Esophagus squamous epithelium (tissue), 5 donors: ENCODE results near the gene DUSP7. TPM values are rescaled to one million over a fixed set of nuclear protein-coding genes. Genes with fewer than 3 reads are reported as not detected.
A peak's percentile ranks its signal among the peaks of the same experiment; 100 is the strongest.

Source experiments
- DNase-seq: peaks from one replicate; lab custom pipeline; 2025; lab: John Stamatoyannopoulos, UW
- H3K27ac ChIP-seq, 4 donors: fragments of 200-600 bp; sonication (generic); one replicate each; pipeline ENCODE4 v1.5.1; 2016 to 2019; ENCODE audit warnings: mild to moderate bottlenecking in 1 of 4
- H3K27me3 ChIP-seq, 4 donors: fragments of 200-600 bp; sonication (generic); 1 replicate in 3 of 4; 2 replicates in 1 of 4; pipeline versions ENCODE4 v1.5.1 to v1.6.0; 2017 to 2021; ENCODE audit warnings: antibody characterized with exemption in 1 of 4
- H3K36me3 ChIP-seq, 3 donors: fragments of 200-600 bp; sonication (generic); one replicate each; pipeline ENCODE4 v1.5.1; 2016 to 2019
- H3K4me1 ChIP-seq, 3 donors: fragments of 200-600 bp; sonication (generic); one replicate each; pipeline ENCODE4 v1.5.1; 2017 to 2019
- H3K4me3 ChIP-seq, 4 donors: fragments of 200-600 bp; sonication (generic); 1 replicate in 3 of 4; 2 replicates in 1 of 4; pipeline ENCODE4 v1.5.1; 2016 to 2019; ENCODE audit warnings: mild to moderate bottlenecking in 2 of 4, moderate library complexity in 1 of 4
- H3K9me3 ChIP-seq, 3 donors: fragments of 200-600 bp; sonication (generic); one replicate each; pipeline ENCODE4 v1.5.1; 2016 to 2019
- CTCF ChIP-seq, 6 experiments: fragments of 450-650 bp in 4 of 6; fragments of 200-600 bp in 2 of 6; sonication (generic) in 2 of 6; IDR thresholded peaks; one replicate each; pipeline ENCODE4 v1.5.1; 2016 to 2019; ENCODE audit warnings: antibody characterized with exemption in 6 of 6, mild to moderate bottlenecking in 4 of 6, moderate library complexity in 4 of 6
- POLR2A ChIP-seq, 4 donors: fragments of 450-650 bp; IDR thresholded peaks; one replicate each; pipeline ENCODE4 v1.6.1; 2017; ENCODE audit warnings: antibody characterized with exemption in 4 of 4, mild to moderate bottlenecking in 4 of 4, moderate library complexity in 3 of 4
- WGBS, 2 donors: methylation state at CpG; one replicate each; pipeline ENCODE4 v1.1.5; 2018; 5-methylcytosine and 5-hydroxymethylcytosine counted together
- intact Hi-C: fragments of 100-400 bp; cut with DNase I; formaldehyde crosslinking; loops from one replicate; pipeline ENCODE4 v1.15.0; 2022
- total RNA-seq, 4 donors: library from RNA; depleted of rRNA; stranded (reverse); fragments of >200 nt; gene quantifications; one replicate each; pipeline ENCODE4 v1.1.0, GENCODE V29; 2016
- donor health status: DM: yes; HTN: yes; CAD: no.

The DUSP7 gene, protein sequence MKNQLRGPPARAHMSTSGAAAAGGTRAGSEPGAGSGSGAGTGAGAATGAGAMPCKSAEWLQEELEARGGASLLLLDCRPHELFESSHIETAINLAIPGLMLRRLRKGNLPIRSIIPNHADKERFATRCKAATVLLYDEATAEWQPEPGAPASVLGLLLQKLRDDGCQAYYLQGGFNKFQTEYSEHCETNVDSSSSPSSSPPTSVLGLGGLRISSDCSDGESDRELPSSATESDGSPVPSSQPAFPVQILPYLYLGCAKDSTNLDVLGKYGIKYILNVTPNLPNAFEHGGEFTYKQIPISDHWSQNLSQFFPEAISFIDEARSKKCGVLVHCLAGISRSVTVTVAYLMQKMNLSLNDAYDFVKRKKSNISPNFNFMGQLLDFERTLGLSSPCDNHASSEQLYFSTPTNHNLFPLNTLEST
- 100 to 1,000 TPM in 1 of 4 donors, 10 to 100 TPM in 3; 49.3 to 105 (median 62.1) TPM for total RNA-seq

DNA sequence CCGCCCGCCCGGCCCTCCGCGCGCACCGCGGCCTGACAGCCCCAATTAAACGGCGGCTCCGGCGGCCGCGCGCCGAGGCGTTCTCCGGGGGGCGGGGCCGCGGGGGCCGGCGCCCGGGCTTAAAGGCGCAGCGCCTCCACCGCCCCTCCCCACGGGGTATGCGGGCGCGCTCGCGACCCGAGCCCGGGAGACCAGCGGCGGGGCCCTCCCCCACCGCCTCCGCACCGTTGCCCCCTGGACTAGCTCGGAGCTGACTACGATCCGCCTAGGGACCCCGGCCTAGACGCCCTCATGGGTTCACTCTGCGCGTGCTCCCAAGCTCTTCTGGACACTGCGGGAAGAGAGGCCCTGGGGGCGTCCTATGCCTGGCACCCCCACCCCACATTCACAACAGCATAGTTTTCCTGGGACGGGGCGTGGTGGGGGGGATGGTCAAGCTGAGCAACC is at the start of gene DUSP7:
Gene DUSP7, minus strand, starts transcription at position 51 of the 447 bp plus-strand sequence. CDS start 205 bp downstream, outside the sequence.
- Histone ChIP-seq H3K36me3 (peaks cover under 1 to 26% (median 17%) of the 10 kb centered on the region in 3 donors), H3K9me3 (no peaks in the 10 kb centered on the region), H3K4me1 (peaks cover 52 to 90% (median 60%) of the 10 kb centered on the region in 3 donors), H3K27ac (peak within 1 kb of the TSS; percentile 94 to 98 (median 96)), H3K4me3 (peak within 1 kb of the TSS; percentile 82 to 92 (median 83)), H3K27me3 (no peaks in the 10 kb centered on the region)
- TF ChIP-seq CTCF (IDR thresholded peaks at IDR 0.05) = peak in 1 of 6 experiments; percentile 12
- TF ChIP-seq POLR2A (IDR thresholded peaks at IDR 0.05) = peak in 1 of 4 donors; percentile 9
- intact Hi-C loops = loop anchor here (10.0 kb wide), 1 partner anchor 68 kb away; no protein-coding TSS in a partner anchor
- 0% methylated on average over 3 to 4 of the region's 51 CpGs for WGBS, 2 donors
- DNase-seq = no peak

- no peak for DNase-seq
- 89 to 94% methylated on average over 7 to 10 of the region's 10 CpGs for WGBS, 2 donors
- TF ChIP-seq CTCF (IDR thresholded peaks at IDR 0.05) (no peak), POLR2A (IDR thresholded peaks at IDR 0.05) (no peak)
- no peak overlapping the region for H3K4me3 ChIP-seq
- no peak overlapping the region for H3K27ac ChIP-seq
- H3K27me3 ChIP-seq = no peaks in the 10 kb centered on the region
- intact Hi-C loops = no loop called here
- no peaks in the 10 kb centered on the region for H3K36me3 ChIP-seq
- no peaks in the 10 kb centered on the region for H3K9me3 ChIP-seq
- peaks cover 4 to 39% (median 12%) of the 10 kb centered on the region in 3 donors for H3K4me1 ChIP-seq
Measured at GRCh38 chr3:52104684-52105640, 48.6 kb upstream of the DUSP7 start.

DNA sequence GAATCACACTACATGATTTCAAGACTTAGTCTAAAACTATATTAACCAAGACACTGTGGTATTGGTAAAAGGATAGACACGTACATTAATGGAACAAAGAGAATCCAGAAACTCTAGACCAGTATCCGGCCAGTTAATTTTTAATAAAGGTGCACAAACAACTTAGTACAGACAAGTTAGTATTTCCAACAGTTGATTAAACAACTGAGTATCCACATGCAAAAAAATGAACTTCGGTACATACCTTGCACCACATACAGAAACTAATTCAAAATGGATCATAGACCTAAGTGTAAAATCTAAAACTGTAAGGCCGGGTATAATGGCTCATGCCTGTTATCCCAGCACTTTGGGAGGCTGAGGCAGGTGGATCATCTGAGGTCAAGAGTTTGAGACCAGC is 46.6 kb upstream of the DUSP7 start:
- H3K27me3 ChIP-seq = no peaks in the 10 kb centered on the region
- no peak overlapping the region for H3K4me3 ChIP-seq
- TF ChIP-seq POLR2A (IDR thresholded peaks at IDR 0.05) (no peak), CTCF (IDR thresholded peaks at IDR 0.05) (no peak)
- peaks cover 2 to 21% (median 2%) of the 10 kb centered on the region in 3 donors for H3K4me1 ChIP-seq
- intact Hi-C loops = no loop called here
- H3K27ac ChIP-seq = no peak overlapping the region
- 93 to 98% methylated on average over 4 of the region's 4 CpGs for WGBS, 2 donors
- no peaks in the 10 kb centered on the region for H3K36me3 ChIP-seq
- no peak for DNase-seq
- no peaks in the 10 kb centered on the region for H3K9me3 ChIP-seq

DNA sequence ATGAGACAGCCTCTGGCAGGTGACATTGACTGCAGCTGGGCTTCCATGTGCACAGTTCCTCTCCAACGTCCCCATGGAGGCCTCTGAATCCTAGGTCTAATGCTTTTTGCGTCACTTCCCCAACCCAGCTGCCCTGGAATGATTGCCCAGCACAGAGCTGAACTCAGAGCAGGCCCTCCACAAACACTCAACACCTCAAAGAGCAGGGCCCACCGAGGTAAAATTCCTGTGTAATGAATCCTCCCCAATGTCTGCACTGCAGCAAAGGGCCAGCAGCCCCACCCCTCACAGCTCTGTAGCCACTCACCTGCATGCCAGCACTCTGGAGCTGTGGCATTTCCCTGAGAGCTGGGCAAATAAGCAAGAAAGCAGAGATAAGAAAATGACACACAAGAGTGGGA is 42.6 kb upstream of the DUSP7 start:
- Histone ChIP-seq H3K9me3 (no peaks in the 10 kb centered on the region), H3K36me3 (no peaks in the 10 kb centered on the region), H3K4me1 (no peaks in the 10 kb centered on the region), H3K4me3 (no peak overlapping the region), H3K27me3 (no peaks in the 10 kb centered on the region), H3K27ac (no peak overlapping the region)
- DNase-seq = no peak
- 83 to 88% methylated on average over 2 of the region's 3 CpGs for WGBS, 2 donors
- TF ChIP-seq POLR2A (IDR thresholded peaks at IDR 0.05) (no peak), CTCF (IDR thresholded peaks at IDR 0.05) (no peak)
- intact Hi-C loops = no loop called here
